DMS114 treated with DMSO at 0.1 percent for 48 hours (cell line): ENCODE results near the gene LRRC59.
"Not testable (repeated sequence)": the region's sequence is repeated elsewhere in the genome, so short reads cannot be mapped to it uniquely, and the experiment has no call there.

Experiments
- DNase-seq: peaks from one replicate; lab custom pipeline; 2025; ENCODE audit not compliant: unreplicated experiment; lab: John Stamatoyannopoulos, UW

LRRC59 gene

GRCh38 chr17:50424996-50425681 lies 27.8 kb upstream of the LRRC59 start:
- DNase-seq: no peak

- no peak for DNase-seq
These were observed 27.1 kb upstream of the LRRC59 start for GRCh38 chr17:50424246-50424995.

- no peak for DNase-seq
These were observed 26.3 kb upstream of the LRRC59 start for GRCh38 chr17:50423553-50424159.

- DNase-seq: no peak
These were observed 25.4 kb upstream of the LRRC59 start for GRCh38 chr17:50422738-50423137.

- DNase-seq: no peak
These were observed 24.2 kb upstream of the LRRC59 start for GRCh38 chr17:50421308-50422051.

GRCh38 chr17:50420419-50421112 lies 23.2 kb upstream of the LRRC59 start:
- DNase-seq: no peak

GRCh38 chr17:50419577-50419976 lies 22.3 kb upstream of the LRRC59 start:
- DNase-seq: not testable (repeated sequence)

GRCh38 chr17:50414808-50415207 lies 17.5 kb upstream of the LRRC59 start:
- DNase-seq: no peak

GRCh38 chr17:50412188-50412732 lies 14.9 kb upstream of the LRRC59 start:
- DNase-seq: no peak

- no peak for DNase-seq
These were observed 10.6 kb upstream of the LRRC59 start for GRCh38 chr17:50407921-50408320.

- DNase-seq: no peak
These were observed 9.3 kb upstream of the LRRC59 start for GRCh38 chr17:50406578-50406977.

- DNase-seq: not testable (repeated sequence)
These were observed 8.0 kb upstream of the LRRC59 start for GRCh38 chr17:50405351-50405750.

GRCh38 chr17:50399591-50399990 lies 2.3 kb upstream of the LRRC59 start:
- not testable (repeated sequence) for DNase-seq

- DNase-seq: not testable (repeated sequence)
These were observed 1.3 kb upstream of the LRRC59 start for GRCh38 chr17:50398672-50399071.

GRCh38 chr17:50397919-50398285 lies 579 bp upstream of the LRRC59 start:
- no peak for DNase-seq

- DNase-seq: no peak
These were observed 837 bp downstream of the LRRC59 start for GRCh38 chr17:50396261-50397110.

- DNase-seq: no peak
These were observed 2.6 kb downstream of the LRRC59 start for GRCh38 chr17:50394711-50395110.

- DNase-seq: no peak
These were observed 3.6 kb downstream of the LRRC59 start for GRCh38 chr17:50393700-50394099.

- no peak for DNase-seq
These were observed 4.7 kb downstream of the LRRC59 start for GRCh38 chr17:50392621-50393020.

- DNase-seq: no peak
These were observed 7.8 kb downstream of the LRRC59 start for GRCh38 chr17:50389534-50389933.
